T-helper 2 cell treated with Interferon-gamma antibody and Interleukin-4, amounts not matched to agents 100 ng/mL and 5 ng/mL, for 36 hours (primary cell): ENCODE results near the gene SRPK2. TPM values are rescaled to one million over a fixed set of nuclear protein-coding genes. Genes with fewer than 3 reads are reported as not detected.

ENCODE experiments used
- intact Hi-C: fragments of 100-400 bp; cut with micrococcal nuclease; formaldehyde crosslinking; loops from one replicate; pipeline ENCODE4 v1.15.1; 2023
- total RNA-seq: library from RNA; stranded (reverse); gene quantifications from 2 replicates; pipeline ENCODE4 v1.2.3, GENCODE V29; 2022

The SRPK2 gene
- total RNA-seq, 1 donor from 2014 or later, result 47.5 TPM

DNA sequence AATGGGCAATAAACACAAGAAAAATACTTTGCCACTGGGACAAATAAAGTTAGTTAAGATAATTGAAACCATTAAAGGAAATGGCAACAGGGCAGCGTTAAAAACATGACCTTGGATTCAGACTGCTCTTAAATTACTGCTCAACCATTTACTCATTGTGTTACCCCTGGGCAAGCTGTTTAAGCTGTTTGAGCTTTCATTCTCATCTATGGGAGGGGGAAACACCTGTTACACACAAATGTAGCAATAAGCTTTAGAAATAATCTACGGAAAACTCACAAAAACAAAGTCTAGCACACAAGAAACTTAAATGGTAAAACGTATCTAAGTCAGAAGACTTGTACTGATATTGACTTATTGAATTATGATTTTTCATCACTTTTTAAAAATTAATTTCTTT is 237.6 kb downstream of the SRPK2 start:
- intact Hi-C loops, result loop anchor here (5.0 kb wide), 1 partner anchor 336 kb away; no protein-coding TSS in a partner anchor

DNA sequence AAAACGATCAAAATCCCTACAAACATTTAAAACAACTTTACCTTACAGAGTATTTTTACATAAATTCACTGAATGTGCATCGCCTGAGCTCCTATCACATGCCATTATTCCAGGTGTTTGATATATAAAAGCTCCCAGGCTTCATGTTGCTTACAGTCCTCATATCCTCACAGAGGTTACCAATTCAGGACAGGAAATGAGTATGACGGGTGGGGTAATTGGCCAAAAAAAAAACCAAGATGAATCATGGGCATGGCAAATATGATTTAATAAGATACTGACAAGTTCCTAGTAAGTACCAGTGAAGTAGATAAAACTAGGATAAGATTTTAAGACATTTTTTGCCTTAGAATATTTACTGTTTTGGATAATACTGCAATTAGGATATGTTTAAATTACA is 238.9 kb downstream of the SRPK2 start:
- intact Hi-C loops, result loop anchor here (5.0 kb wide), 1 partner anchor 337 kb away; no protein-coding TSS in a partner anchor

DNA sequence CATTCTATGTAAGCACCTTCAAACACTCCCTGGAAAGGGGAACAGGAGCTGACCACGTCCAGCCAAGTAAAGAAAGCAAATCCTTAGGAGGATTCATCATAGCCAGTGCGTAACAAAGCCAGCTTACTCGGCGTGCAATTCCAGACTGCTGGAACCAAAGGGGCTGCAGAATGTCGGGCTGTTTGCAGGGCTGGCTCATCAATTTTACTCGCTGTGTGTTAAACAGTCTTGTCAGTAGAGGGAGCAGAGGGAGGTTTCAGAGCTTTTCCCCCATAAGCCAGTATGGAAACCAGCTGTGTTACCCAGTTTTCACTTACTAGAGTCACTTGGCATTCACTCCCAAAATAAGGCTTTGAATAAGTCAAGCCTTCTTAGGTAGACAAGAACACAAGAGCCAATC is 247.7 kb downstream of the SRPK2 start:
- intact Hi-C loops, result no loop called here

DNA sequence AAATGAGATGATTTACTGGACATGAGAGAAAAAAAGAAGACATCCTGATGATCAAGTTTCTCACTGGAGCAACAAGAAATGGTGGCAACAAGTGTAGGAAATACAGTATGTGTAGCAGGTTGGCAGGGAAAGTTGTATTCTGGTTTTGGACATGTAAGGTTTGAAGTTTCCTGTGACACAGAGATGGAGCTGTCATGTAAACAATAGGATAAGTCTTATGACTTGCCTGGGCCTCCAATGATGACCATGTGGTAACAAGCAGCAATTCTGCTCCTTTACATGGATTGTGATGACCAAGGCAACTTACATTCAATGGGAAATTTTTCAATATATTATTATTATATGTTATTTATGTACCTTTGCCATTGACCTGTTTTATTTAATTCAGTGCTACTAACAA is 249.3 kb downstream of the SRPK2 start:
- intact Hi-C loops, result no loop called here

DNA sequence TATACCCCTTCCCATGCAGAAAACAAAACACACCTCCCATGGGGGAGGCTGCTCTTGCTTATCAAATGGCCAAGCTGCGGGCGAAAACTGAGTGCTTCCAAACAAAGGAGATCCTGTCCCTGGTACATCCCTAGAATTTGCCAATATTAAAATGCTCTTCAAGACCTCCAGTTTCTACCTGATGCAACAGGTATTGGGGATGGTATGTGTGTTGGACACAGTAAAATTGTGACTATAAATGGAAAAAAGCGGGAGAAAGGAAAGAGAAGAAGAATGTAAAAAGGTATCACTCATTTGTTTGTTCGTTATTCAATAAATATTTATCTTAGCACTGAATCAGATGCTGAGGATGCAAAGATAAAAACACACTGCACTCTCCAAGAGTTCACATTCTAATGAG is 250.8 kb downstream of the SRPK2 start:
- intact Hi-C loops, result no loop called here

DNA sequence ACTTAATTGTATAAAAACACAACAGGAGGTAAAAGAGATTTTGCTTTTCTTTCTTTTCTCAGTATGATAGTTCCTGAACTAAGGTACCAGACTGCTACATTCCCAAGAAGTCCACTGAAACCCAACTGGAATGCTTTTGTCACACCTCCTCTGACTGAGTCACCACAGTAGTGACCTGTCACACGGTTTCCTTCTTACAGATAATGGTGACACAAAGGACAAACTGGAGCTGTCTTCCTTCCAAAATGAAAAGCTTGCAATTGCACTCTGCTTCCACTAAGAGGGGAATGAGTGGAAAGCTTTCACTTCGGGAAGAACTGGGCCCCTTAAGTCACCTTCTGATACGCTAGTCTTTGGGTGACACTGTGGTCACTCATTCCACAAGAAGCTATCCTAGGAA is 252.5 kb downstream of the SRPK2 start:
- intact Hi-C loops, result no loop called here

DNA sequence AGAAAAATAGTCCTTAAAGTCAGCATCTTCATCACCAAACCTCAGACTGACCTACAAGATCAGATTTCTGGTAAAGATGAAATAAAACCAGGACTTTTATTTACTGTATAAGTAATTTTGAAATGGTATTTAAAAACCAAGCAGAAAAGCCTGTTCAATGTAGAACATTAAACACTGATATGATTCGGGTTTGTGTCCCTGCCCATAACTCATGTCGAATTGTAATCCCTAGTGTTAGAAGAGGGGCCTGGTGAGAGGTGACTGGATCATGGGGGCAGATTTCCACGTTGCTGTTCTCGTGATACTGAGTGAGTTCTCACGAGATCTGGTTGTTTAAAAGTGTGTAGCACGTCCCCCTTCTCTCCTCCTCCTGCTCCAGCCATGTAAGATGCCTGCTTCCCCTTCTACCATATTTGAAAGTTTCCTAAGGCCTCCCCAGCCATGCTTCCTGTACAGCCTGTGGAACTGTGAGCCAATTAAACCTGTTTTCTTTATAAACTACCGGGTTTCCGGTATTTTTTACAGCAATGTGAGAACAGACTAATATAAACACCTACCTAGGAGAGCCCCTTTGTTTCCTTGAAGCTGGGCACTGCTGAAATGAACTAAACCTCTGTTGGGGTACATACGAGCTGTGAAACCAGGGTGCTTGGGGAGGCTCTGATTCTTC is 254.6 kb downstream of the SRPK2 start:
- intact Hi-C loops, result no loop called here

DNA sequence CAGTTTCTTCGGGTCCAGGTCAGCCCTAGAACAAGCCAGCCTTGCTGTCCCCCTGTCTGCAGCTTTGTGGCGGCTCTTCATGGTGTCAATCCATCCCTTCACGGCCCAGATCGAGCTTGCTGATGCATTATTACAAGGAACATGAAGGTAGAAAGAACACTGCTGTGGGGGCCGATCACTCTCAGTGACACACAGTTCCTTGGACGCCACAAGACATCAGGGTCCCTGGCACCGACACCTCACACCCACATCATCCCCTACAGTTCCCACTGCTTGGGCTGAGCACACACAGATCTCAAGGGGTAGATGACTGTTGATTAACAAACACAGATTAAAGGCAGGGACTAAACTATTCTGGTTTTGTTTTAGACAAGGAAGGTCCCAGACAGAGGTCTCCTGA is 255.4 kb downstream of the SRPK2 start:
- intact Hi-C loops, result no loop called here

DNA sequence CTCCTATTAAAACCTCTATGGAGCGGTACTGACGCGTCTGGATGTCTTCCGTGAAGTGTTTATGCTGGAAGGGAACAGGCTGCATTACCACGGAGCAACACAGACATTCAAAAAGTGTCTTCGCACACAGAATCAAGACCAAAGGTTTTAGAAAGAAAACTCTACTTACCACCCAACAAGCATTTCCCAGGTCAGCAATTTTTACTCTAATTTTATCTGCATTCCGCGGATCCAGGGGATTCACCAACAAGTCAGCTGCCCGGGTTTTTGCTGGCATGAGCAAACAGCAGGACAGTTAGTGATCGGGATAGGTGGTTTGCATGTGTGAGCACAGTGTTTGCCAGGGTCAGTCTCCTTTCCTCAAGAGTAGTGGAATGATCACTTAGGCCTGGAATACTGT is 255.9 kb downstream of the SRPK2 start:
- intact Hi-C loops, result no loop called here

DNA sequence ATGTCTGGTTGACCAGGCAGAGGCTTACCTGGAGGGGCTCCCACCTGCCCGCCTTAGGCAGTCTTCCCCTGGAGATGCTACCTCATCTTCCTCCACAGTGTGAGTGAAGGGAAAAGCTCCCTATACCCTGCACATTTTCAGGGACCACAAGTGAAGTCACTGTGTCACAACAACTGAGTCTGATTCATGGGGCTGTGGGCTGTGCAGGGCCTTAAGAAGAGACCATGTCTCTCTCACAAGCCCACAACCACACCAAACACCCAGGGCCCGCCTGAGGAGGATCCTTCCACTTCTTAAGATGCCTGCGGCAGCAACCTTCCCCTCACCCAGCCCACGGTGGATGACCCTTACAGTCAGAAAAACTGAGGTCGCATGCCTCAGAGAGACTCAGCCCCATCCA is 256.4 kb downstream of the SRPK2 start:
- intact Hi-C loops, result no loop called here

DNA sequence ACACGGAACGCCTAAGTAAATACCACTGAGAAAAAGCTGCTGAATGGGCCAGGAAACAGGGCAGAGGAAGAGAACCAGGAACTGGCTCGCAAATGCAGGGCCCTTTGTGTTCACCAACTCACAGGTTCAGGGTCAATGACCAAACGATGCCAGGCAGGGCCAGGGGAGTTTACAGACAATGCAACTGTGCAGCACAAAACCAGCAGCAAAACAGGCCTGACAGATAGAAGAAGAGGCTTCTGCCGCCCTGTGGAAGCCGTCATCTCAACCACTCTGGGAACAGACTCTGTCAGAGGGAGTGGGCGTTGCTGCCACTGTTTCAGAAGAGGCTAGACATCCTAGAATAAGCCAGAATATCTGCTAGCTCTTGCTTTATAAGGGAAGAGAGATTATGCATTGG is 256.8 kb downstream of the SRPK2 start:
- intact Hi-C loops, result no loop called here

DNA sequence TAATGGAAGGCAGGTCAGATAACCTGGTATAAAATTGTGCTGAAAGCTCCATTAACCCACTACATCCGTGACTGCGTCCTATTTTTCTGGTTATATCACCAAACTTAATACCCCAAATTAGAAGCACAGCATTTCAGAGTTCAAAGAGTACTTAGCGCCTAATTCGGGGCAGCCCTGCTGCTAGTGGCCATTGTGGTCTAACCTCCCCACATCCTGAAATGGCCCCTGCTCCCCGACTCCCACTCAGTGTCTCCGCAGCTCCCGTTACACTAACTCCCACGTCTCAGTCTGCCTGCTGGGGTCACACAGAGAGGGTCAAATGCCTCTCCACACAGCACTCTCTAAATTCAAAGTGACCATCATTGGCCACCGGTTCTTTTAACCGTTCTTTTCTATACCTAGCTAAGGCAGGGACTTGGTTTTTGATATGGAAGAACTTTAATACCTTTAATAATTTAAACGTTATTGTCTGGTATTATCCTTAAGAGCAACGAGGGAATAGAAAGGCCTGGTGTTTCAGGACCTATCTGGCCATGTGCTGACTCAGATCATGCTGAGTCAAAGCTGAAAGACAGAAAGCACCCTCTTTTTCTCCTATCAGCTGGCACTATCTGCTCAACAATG is 257.6 kb downstream of the SRPK2 start:
- intact Hi-C loops, result no loop called here

DNA sequence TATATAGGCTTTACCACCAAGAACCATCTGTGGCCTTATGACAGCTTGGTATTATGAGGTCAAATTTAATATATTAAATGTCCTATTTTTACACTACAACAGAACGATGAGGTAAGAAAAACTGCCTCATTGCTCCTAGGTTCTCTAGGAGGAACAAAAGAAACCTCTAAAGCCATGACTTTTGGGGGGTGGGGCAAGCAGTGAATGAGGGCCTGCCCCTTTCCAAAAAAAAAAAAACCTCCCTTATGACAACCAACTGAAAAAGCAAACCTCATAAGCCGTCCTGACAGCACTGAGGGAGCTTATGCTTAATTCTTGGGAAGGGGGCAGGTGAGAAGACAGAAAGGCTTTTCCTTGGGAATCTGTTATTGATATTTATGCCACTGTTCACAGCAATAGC is 258.1 kb downstream of the SRPK2 start:
- intact Hi-C loops, result no loop called here

DNA sequence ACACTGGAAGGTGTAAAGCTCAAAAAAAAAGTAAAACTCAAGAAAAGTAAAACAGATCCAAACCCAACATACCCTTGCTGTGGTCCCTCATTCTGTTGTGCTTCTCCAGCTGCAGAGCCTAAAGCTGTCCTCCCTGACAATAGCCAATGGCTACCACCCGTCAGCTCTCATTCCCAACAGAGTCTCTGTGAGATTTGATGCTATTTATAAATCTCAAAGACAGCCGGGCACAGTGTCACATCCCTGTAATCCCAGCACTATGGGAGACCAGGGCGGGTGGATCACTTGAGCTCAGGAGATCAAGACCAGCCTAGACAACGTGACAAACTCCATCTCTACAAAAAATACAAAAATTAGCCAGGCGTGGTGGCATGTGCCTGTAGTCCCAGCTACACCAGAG is 258.7 kb downstream of the SRPK2 start:
- intact Hi-C loops, result no loop called here

DNA sequence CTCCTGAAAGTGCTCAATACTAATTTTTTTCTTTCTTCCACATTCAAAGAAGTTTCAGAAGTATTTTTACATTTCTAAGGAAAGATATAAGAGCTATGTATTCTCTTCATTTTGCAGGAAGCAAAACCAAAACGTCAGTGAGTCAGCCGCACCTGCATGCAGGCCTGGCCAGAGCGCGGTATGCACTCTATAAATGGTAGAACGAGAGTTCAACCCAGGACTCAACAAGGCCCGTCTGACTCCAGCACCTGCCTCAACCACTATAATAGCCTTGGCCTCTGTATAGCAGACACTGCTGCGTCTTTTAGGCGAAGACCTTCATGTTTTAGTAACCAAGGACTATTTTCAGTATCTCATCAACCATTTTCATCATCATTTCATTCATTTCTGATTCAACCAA is 261.5 kb downstream of the SRPK2 start:
- intact Hi-C loops, result no loop called here

DNA sequence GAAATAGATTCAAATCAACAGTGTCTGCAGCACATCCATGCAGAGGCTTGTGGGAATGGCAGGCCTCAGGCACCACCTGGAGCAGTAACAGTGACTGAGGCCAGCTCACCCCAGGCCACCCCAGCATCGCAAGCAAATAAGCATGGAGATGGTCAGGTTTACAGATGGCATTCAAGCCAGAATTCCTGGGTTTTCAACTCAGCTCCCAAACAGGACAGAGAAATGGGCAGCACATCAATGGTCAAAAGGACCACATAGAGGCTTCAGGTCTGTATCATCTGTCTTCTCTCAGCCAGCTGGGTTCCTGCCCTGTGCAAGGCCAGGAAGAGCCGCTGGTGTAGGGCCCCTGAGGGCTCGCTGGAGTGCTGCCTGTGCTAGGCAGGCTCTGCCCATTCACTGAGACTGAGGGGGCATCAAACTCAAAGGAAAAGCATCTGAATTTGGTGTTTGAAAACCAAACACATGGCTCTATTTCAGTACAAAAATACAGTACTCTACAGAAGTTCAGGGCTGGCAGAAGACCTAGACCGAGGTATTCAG is 262.2 kb downstream of the SRPK2 start:
- intact Hi-C loops, result no loop called here

DNA sequence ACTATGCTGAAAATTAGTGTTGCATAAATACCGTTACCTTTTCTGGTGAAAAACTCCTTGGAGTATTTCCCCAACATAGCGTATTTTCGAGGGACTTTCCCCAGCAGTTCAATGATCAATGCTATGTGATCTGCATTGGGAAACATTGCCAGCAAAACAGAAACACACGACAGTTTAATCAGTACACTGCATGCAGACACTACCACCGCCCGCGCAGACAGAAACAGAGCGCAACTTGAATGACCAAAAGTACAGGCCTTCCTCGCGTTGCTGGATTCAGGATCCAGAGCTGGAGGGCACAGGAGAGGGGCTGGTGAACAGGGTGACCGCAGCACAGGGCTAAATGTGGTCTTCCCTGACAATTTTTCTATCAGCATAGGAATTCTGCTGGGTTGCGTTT is 263.0 kb downstream of the SRPK2 start:
- intact Hi-C loops, result no loop called here

DNA sequence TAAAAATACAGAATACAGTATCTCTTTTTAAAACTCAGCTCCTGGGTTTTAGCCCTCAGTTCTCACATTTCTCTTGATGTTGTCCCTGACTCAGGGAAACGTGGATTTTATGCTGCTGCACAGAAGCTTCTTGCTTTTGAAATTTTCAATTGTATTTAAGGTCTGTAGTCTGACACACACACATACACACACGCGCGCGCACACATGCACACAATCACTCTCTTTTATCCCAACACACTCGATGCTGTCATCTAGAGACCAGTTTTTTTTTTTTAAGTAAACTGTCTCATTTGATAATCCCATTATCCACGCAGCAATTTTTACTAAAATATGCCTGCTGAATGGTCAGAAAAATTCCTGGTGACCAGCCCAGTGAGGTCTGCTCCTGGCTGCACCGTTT is 266.1 kb downstream of the SRPK2 start:
- intact Hi-C loops, result no loop called here

DNA sequence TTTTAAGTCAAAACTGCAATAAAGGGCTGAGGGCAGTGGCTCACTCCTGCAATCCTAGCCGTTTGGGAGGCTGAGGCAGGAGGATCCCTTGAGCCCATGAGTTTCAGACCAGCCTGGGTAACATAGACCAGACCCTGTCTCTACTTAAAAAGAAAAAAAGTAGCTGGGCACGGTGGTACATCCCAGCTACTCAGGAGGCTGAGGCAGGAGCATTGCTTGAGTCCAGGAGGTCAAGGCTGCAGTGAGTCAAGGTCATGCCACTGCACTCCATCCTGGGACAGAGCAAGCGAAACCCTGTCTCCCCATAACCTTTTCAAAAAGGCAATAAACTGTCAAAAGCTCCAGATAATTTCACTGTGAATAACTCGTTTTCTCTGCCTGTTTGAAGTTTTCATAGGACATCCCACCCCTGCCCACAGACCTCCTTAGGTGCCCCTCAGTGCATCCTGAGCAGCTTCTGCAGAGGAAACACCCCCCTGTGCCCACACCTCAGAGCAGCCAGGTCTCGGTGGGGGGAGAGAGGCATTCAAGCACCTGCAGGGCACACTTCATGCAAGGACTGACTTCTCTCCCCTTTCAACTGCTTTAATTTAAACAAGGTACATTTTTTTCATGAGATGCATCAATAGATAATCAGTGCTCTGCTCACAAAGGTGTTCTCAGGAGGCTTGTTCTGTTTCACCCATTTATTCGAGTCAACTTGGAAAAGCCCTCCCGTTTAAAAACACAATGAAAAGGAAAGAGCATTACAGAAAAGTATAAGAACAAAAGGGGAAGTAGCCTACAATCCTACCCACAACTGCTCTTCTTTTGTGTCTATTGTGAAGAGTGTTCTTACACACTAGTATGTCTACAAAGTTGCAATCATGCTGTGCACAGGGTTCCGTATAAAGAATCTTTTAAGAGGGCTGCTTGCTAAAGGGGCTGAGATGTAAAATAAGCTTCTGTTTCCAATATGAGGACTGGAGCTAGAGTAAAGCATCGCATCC is 269.8 kb downstream of the SRPK2 start:
- intact Hi-C loops, result no loop called here

DNA sequence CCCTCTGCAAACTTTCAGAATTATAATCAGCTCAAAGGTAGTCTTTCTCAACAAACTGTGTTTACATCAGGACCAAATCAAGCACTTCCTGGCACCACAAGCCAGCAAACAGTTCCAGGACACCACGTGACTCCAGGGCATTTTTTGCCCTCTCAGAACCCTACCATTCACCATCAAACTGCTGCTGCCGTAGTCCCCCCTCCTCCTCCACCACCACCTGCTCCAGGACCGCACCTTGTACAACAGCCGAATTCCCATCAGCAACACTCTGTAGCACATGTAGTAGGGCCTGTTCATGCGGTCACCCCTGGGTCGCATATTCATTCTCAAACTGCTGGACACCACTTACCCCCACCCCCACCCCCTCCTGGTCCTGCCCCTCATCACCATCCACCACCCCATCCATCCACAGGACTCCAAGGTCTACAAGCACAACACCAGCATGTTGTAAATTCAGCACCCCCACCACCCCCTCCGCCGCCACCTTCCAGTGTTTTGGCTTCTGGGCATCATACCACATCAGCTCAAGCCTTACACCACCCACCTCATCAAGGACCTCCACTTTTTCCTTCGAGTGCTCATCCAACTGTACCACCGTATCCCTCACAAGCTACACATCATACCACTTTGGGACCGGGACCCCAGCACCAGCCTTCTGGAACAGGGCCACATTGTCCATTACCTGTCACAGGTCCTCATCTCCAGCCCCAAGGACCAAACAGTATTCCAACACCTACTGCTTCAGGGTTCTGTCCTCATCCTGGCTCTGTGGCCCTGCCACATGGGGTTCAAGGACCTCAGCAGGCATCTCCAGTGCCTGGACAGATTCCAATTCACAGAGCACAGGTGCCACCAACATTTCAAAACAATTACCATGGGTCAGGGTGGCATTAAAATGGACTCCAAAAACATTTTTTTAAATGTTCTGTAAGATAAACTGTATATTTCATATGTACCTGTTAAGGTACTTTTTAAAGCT is 276.0 kb downstream of the SRPK2 start:
- intact Hi-C loops, result no loop called here

DNA sequence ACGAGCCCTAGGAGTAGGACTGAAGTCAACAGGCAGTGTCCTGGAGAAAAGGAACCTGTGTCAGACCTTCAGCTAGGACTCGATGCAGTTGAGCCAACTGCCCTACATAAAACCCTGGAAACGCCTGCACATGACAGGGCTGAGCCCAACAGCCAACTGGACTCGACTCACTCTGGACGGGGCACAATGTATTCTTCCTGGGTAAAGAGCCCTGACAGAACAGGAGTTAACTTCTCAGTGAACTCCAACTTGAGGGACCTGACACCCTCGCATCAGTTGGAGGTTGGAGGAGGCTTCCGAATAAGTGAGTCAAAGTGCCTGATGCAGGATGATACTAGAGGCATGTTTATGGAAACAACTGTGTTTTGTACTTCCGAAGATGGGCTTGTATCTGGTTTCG is 281.3 kb downstream of the SRPK2 start:
- intact Hi-C loops, result loop anchor here (10.0 kb wide), 1 partner anchor 227 kb away; no protein-coding TSS in a partner anchor
